Activated CD4-positive, alpha-beta T cell treated with anti-CD3 and anti-CD28 coated beads, Interleukin-2, amount 50 U/mL, for 24 hours (primary cell): Measurements from ENCODE around the gene ADGRG4.
"Not testable (repeated sequence)": the region's sequence is repeated elsewhere in the genome, so short reads cannot be mapped to it uniquely, and the experiment has no call there.

ENCODE experiments used
- DNase-seq, 2 donors: peaks; one replicate each; pipeline ENCODE4 v3.0.0-alpha.2; 2020; ENCODE audit warnings: low read depth in 1 of 2, low spot score in 1 of 2

ADGRG4 gene, protein sequence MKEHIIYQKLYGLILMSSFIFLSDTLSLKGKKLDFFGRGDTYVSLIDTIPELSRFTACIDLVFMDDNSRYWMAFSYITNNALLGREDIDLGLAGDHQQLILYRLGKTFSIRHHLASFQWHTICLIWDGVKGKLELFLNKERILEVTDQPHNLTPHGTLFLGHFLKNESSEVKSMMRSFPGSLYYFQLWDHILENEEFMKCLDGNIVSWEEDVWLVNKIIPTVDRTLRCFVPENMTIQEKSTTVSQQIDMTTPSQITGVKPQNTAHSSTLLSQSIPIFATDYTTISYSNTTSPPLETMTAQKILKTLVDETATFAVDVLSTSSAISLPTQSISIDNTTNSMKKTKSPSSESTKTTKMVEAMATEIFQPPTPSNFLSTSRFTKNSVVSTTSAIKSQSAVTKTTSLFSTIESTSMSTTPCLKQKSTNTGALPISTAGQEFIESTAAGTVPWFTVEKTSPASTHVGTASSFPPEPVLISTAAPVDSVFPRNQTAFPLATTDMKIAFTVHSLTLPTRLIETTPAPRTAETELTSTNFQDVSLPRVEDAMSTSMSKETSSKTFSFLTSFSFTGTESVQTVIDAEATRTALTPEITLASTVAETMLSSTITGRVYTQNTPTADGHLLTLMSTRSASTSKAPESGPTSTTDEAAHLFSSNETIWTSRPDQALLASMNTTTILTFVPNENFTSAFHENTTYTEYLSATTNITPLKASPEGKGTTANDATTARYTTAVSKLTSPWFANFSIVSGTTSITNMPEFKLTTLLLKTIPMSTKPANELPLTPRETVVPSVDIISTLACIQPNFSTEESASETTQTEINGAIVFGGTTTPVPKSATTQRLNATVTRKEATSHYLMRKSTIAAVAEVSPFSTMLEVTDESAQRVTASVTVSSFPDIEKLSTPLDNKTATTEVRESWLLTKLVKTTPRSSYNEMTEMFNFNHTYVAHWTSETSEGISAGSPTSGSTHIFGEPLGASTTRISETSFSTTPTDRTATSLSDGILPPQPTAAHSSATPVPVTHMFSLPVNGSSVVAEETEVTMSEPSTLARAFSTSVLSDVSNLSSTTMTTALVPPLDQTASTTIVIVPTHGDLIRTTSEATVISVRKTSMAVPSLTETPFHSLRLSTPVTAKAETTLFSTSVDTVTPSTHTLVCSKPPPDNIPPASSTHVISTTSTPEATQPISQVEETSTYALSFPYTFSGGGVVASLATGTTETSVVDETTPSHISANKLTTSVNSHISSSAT (N-terminal part only)

DNA sequence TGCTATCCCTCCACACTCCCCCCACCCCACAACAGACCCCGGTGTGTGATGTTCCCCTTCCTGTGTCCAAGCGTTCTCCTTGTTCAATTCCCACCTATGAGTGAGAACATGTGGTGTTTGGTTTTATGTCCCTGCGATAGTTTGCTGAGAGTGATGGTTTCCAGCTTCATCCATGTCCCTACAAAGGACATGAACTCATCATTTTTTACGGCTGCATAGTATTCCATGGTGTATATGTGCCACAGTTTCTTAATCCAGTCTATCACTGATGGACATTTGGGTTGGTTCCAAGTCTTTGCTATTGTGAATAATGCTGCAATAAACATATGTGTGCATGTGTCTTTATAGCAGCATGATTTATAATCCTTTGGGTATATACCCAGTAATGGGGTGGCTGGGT lies at the start of gene ADGRG4:
Gene ADGRG4 (plus strand): TSS at position 243 of the 400 bp plus-strand sequence. CDS start 7,815 bp downstream, outside the sequence.
- DNase-seq, result not testable (repeated sequence)

DNA sequence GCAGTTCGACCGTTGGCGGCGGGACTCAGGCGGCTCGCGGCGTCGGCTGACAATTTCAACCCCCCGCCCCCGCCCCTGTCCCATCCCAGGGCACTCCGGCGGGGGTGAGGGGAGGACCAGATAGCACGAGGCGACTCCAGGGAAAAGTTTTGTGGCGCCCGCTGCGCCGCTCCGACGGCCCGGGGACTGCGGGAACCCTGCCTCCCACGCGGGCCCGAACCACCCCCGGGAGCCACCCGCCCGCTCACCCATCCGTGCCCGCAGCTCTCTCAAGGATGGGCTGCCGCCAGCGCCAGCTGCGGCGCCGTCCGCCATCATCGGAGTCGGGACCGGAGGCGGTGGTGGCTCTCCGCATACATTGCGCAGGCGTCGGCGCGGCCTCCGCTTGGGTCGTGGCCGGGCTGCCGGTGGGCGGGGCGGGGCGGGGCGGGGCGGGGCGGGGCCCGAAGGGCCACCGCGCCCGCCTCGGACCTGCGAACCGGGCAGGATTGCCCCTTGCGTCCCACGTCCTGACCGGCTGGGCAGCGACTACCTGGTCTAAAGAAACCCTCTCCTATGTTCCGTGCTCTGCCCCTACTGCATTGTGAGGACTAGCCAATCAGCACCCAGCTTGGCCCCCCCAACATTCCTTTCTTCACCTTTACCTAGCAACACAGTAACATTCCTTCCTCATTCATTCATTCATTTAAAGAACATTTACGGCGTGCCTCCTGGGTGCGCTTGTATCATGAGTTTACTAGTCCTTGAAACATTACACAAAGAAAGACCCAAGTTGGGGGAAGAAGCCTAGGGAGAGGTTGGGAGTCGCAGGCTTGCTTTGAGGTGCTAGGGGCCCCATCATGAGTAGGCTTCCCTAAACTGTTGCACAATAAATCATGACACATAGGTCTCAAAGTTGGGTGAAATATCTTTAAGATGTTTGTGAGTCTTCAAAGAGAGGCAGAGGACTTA lies 49.4 kb upstream of the ADGRG4 start, which contains the start of gene MAP7D3:
Gene MAP7D3 (minus strand): TSS at position 360 of the 951 bp plus-strand sequence. CDS start 42 bp downstream, at position 318.
- peak; percentile 22 to 44 for DNase-seq

DNA sequence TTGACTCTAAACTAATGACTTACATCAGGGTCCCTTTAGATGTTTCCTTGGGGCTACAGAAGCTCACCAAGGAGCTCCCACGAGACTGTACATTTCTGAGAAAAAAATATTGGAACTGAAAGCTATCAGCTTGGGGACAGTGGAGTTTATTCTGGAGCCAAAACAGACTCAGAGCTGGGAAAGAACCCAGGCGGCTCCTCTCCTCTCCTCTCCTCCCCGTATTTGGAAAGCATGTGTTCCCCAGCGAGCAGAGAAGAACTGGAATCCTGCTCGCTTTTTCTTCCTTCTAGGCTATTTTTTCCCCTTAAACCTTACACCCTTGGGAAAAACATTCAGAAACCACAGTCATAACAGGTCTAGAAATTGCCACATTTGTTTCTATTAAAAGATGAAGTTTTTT lies 45.2 kb upstream of the ADGRG4 start:
- DNase-seq, result no peak

DNA sequence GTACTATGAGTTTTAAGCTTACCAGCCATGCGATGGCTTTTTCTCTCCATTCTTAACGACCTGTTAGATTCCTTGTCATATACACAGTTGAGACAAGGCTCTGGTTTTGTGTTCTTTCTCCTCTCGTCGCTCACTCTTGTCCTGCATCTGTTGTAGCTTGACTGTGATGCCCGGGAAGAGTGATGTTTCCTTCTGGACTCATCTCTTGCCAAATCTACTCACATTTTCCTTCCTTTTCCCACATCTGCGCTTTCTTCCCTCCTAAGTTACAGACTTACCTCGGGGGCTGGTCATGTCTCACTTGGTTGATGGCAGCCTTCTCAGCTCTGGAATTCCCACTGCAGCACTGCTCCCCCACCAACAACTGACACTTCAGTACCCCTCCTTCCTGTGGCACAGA lies 44.7 kb upstream of the ADGRG4 start:
- DNase-seq, result no peak

DNA sequence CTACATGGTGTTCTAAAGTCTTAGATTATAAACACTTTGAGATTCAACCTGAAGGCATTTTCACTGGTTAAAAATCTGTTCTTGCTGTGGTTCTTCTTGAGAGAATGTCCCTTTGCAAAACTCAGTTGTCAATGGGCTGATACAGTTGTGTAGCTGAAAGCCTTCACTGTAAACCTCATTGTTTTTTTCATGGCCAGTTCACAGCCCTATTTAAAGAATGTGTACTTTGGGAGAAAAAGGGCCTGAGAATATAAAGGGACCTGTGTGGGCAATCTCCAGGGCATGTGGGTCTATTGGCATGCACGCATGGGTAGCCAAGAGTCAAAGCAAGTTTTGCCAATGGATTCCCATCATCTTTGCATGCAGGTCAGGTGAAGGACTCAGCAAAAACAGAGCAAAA lies 41.8 kb upstream of the ADGRG4 start:
- DNase-seq, result no peak

DNA sequence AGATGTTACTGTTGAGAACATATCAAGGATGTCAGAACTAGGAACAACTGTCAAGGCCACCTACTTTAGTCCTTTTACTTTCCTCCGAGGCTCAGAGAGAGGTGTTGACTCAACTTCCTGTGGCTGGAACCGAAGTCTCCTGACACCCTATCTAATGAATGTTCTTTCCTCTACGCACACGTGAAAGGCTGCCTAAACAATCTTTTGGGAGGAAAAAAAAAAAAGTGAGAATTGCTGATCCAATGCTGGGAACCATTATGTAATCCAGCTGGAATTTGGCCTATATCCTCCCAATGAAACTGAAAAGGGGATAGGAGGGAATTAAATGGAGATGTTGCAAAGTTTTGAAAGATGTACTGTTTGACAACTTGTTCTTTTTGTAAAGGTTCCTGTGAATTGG lies 41.2 kb upstream of the ADGRG4 start:
- DNase-seq, result no peak

DNA sequence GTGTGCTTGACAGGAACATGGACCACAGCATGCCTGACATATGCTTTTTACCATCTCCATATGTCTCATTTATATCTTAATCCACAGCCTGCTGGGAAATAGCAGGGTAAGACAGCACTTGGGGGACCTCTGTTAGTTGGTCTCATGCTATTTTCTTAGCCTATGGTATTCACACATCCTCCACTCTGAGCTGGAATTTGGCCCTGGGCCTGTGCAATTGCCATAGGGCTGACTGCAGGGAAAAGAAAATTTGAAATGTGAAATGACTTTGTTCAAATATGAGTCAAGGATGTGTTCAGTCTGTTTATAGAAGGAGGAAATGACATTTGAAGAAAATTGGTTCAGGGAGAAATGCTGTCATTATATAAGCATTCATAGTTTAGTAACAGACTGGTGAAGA lies 40.0 kb upstream of the ADGRG4 start:
- no peak for DNase-seq

DNA sequence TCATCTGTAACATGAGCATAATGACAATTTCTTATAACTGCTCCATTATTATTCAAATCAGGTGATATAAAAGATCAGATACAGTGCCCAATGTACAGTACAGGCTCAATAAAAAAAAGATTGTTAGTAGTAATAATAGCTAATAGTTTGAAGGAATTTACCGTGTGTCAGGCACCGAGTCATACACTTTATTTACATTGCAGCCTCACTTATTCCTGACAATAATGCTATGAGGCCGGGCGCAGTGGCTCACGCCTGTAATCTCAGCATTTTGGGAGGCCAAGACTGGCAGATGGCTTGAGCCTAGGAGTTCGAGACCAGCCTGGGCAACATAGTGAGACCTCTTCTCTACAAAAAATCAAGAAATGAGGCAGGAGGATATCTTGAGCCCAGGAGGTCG lies 39.4 kb upstream of the ADGRG4 start:
- DNase-seq, result no peak

DNA sequence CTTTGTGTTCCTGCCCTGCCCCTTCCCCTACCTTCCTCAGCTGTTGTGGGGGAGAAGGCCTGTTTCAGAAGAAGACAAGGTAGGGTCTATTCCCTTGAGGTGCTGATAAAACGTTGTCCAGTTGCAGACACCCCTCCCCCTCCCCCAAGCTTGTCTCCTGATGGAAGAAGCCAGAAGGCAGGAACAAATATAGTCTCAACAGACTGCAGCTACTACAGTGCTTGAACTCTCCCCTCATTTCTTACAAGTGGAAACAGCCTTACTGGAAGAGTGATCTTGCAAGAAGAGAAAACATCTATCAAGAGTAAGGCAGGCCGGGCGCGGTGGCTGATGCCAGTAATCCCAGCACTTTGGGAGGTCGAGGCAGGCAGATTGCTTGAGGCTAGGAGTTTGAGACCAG lies 38.5 kb upstream of the ADGRG4 start:
- DNase-seq, result no peak

DNA sequence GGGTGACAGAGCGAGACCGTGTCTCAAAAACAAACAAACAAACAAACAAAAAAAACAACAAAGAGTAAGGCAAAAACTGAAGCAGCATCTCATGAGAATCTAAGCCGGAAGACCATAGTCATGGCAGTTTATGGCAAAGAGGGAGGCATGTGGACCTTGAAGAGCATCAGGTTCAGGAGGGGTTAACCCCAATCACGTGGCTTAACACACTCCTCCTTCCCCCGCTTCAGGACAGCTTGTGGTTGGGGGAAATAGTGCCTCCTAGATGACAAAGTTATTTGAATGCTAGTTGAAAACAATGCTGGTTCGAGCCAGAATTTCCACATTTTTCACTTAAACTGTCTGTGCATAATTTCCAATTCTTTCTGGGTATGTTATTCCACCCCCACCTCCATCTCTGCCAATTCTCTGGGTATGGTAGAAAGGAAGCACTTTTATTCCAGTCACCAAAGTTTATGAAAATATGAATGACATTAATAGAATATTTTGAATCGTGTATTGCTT lies 37.9 kb upstream of the ADGRG4 start:
- DNase-seq, result no peak

DNA sequence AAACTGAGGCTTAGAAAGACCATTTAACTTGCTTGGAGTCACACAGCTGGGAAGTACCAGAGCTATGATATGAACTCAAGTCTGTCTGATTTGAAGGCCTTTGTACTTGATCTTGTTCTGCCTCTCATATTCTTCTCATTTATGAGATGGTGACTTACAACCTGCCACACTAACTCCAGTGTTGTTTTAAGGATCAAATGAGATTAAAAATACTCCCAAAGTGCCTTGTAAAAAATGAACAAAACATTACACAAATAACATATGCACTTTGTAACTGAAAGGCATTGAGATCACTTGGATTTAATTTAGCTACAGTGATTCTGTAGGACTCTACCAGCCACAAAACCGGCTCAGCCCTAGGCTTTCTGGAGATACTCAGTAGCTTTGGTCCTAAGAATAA lies 33.9 kb upstream of the ADGRG4 start:
- no peak for DNase-seq

DNA sequence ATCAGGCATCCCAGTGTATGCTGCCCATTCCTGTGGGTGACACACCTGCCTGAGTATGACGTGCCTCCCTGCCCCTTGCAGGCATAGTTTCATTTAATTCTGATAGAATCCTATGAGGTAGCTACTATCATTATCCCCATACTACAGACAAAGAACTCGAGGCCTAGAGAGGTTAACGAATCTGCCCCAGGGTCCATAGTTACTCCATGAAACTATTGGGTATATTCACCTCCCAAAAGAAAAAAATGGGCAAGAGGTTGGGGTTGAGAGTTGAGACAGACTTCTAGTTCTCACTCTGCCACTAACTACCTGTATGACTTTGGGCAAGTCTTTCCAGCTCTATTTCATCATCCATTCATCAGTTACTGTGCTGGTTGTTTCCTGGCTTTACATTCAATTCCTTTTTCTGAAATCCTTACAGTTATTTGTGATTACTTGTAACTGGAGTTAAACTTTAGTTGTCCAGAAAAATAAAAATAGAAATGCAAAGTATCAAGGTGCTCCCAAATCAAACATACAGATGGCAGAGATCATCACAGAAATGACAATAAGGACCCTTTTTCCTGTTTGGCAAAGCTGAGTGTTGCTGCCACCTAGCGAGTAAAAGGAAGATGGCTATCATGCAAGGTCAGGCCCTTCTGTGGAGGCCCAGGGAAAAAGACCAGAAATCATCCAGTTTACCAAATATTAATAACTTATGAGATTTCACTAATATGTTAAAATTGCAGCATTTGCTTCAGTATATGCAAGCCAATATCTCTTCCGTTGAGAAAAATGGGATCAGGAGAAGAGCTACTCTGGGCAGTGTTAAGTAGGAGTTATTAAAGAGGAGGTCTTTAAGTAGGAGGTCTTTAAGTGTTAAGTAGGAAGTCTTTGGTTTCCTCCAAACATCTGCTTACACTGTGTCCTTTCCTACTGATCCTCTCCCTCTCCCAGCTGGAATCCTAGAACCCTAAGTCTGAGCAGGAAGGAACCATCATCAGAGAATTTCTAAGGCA lies 32.4 kb upstream of the ADGRG4 start:
- peak in 1 of 2 donors; percentile 32 for DNase-seq

DNA sequence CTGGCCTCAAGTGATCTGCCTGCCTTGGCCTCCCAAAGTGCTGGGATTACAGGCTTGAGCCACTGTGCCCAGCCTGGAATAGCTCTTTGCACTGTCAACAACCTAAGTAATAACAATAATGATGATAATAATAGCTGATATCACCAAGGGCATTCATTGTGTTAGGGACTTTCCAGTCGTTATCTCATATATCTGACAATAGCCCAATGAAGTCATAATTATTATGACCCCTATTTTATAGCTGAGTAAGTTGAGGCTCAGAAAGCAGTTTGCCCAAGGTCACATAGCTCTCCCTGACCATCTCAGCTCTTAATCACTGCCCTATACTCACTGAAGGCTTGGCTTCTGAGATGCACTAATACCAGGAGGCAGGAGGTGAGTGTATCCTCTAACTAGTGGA lies 30.8 kb upstream of the ADGRG4 start:
- no peak for DNase-seq

DNA sequence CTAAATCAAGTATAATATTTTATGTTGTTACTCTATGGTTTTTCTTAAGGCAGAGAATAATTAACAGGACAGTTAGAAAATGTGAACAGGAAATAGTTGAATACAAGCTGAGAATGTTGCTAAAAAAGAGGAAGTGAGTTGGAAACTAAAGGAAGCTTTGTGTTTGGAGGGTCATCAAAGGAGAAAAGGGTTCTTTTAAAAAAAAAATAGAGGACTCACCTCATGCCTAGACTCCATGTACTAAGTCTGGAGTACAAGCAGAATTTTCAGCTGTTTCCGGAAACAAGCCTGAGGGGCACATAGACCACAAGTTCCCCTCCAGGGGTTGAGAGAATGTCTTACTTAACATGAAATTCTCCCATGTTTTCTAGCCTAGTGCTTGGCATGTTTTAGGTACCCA lies 29.5 kb upstream of the ADGRG4 start:
- no peak for DNase-seq

DNA sequence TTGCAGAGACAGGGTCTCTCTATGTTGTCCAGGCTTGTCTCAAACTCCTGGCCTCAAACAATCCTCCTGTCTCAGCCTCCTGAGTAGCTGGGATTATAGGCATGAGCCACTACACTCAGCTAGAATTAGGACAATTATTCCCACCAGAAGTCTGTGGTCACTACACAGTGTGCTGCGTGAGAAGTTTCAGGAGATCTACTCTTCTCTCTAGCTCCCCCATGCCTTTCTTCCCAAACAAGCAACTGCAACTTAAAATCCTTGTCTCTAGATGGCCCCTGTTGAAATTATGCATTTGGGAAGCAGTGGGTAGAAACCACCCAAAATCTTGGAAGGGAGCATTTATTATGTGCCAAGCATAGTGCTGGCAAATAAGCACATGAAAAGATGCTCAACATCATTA lies 28.4 kb upstream of the ADGRG4 start:
- no peak for DNase-seq

DNA sequence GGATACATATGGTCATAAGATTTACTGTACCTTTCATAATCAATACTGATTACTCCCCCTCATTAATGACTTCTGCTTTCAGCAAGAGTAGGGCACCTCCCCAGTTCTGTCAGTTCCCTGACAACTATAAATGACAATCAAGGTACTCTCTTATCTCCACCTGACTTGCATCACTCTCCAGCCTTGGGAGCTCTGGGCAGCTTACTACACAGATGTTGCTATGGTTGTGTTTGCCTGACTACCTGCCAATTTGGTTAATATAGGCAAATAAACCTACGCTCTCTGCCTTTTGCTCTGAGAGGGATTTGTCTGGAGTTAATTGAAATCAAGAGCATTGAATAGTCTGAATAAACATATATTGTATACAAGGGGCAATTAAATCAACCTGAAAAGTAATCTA lies 26.8 kb upstream of the ADGRG4 start:
- DNase-seq, result no peak

DNA sequence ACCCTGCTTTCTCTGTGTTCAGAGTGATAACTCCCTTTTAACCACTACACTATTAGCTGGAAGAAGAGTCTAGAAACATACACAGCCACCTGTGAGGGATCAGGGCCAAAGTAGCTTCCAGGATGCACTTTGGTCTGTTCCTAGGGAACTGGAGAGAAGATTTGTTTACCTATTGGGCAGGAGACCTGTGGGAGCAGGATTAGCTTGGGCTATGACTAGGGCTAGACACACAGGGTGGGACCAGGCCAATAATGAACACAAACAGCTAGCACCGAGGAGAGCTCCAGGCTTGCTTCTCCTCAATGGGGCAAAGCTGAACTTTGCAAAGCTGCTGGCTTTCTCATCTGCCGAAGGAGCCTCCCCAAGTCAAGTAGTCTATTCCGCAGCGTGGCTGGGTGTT lies 25.2 kb upstream of the ADGRG4 start:
- DNase-seq, result no peak

DNA sequence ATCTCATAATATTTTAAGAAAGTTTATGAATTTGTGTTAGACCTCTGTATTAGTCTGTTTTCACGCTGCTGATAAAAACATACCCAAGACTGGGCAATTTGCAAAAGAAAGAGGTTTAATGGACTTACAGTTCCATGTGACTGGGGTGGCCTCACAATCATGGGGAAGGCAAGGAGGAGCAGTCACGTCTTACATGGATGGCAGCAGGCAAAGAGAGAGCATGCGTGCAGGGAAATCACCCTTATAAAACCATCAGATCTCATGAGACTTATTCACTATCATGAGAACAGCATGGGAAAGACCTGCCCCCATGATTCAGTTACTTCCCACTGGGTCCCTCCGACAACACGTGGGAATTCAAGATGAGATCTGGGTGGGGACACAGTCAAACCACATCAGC lies 14.4 kb upstream of the ADGRG4 start:
- DNase-seq, result not testable (repeated sequence)

DNA sequence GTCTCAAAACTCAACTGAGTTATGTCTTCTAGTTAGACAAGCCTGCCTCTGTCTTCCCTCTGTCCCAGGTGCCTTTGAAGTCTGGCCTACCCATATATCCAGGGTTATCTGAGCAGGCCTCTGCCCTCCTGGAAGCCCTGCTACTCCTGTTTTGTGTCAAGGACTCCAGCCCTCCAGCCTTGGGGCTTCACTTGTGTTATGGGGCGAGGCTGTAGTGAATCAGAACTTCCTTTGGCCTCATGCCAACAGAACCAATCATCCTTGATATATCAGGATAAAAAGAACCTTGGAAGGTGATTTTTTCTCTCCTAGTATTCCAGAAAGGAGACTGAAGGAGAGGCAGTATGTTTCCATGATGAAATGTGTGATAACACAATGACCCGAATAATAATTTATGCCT lies 8.9 kb upstream of the ADGRG4 start:
- DNase-seq, result no peak
